Measurements from ENCODE around the gene NBPF6. TPM values are rescaled to one million over a fixed set of nuclear protein-coding genes. Genes with fewer than 3 reads are reported as not detected.
"Not testable (repeated sequence)": the region's sequence is repeated elsewhere in the genome, so short reads cannot be mapped to it uniquely, and the experiment has no call there.

NBPF6 gene
- total and polyA plus RNA-seq, 8 donors, result not detected

DNA sequence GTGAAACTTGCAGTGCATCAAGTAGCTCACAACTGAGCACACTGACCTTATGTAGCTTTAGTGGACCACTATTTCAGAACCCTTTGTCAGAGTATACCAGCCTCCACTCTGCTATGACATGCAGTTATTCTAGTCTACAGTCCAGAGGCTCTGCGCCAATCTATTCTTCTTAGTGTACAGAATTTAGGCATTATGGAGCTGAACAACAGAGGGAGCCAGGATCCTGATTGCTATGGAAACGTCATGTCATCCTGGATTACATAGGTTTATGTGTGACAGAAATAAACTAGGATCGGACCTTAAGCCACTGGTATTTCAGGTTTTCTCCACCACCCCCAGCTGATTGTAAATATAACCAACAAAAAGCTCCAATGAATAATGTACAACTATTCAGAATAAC, 61.6 kb downstream of the NBPF6 start:
- no peak overlapping the region for H3K27ac ChIP-seq
- FAIRE-seq, result no peak
- no peaks in the 10 kb centered on the region for H3K4me1 ChIP-seq
- H3K36me3 ChIP-seq, result no peaks in the 10 kb centered on the region
- TF ChIP-seq, protein P1, sequence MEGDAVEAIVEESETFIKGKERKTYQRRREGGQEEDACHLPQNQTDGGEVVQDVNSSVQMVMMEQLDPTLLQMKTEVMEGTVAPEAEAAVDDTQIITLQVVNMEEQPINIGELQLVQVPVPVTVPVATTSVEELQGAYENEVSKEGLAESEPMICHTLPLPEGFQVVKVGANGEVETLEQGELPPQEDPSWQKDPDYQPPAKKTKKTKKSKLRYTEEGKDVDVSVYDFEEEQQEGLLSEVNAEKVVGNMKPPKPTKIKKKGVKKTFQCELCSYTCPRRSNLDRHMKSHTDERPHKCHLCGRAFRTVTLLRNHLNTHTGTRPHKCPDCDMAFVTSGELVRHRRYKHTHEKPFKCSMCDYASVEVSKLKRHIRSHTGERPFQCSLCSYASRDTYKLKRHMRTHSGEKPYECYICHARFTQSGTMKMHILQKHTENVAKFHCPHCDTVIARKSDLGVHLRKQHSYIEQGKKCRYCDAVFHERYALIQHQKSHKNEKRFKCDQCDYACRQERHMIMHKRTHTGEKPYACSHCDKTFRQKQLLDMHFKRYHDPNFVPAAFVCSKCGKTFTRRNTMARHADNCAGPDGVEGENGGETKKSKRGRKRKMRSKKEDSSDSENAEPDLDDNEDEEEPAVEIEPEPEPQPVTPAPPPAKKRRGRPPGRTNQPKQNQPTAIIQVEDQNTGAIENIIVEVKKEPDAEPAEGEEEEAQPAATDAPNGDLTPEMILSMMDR (IDR thresholded peaks at IDR 0.05), result no peak
- no peaks in the 10 kb centered on the region for H3K27me3 ChIP-seq
- 38 to 42% methylated on average over 3 of the region's 3 CpGs for WGBS, 2 donors
- no peaks in the 10 kb centered on the region for H3K9me3 ChIP-seq
- DNase-seq, result no peak
- ATAC-seq, result no peak
- intact Hi-C loops (cut with DNase I), result loop anchor here (10.0 kb wide), 2 partner anchors 53 to 133 kb away; partner anchors contain the start of gene EEIG2 (in 1 of the 3)
- H3K4me3 ChIP-seq, result no peak overlapping the region

DNA sequence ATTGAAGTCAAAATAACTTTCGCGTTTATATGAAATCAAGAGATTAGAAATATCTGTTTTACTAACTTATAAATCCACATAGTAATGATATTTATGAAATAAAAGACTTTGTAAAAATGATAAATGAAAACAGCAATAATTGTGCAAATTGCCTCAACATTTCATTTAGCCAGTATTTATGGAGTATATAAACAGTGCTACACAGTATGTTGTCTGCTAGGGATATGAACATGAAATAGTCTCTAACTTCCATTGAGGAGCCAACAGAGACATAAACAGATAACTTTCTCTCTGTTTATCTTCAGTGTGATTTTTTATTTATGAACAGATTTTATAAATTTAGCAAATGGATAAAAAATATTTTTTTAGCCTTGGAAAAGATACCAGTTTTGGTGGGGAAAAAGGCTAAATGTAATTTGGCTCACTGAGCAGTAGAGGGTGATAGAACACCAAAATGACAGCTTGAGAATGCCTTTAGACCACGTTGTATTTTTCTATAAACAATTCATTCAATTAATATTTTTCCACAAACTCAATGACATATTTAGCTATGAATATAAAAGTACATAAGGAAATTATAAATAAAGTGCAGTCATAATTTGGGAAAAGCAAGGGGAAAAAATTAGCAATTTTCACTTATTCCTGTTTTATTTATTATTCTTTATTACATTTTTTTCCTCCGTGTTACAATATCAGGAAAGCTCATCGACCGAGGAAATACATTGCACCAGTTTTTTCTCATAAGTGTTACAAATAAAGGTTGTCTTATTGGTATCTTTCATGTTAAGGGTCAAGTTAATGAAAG, 62.3 kb downstream of the NBPF6 start:
- peak in 3 of 4 donors; percentile 81 to 86 (median 82) for ATAC-seq
- H3K36me3 ChIP-seq, result no peaks in the 10 kb centered on the region
- H3K4me1 ChIP-seq, result no peaks in the 10 kb centered on the region
- no peak overlapping the region for H3K4me3 ChIP-seq
- peak; percentile 97 for FAIRE-seq
- no peak for DNase-seq
- intact Hi-C loops (cut with DNase I), result loop anchor here (10.0 kb wide), 2 partner anchors 52 to 132 kb away; partner anchors contain the start of gene EEIG2 (in 1 of the 3)
- 40 to 47% methylated on average over 6 of the region's 6 CpGs for WGBS, 2 donors
- H3K9me3 ChIP-seq, result no peaks in the 10 kb centered on the region
- H3K27ac ChIP-seq, result no peak overlapping the region
- TF ChIP-seq, protein P1 (IDR thresholded peaks at IDR 0.05), result peak in 3 of 4 donors; percentile 71 to 84 (median 78)
- H3K27me3 ChIP-seq, result no peaks in the 10 kb centered on the region

DNA sequence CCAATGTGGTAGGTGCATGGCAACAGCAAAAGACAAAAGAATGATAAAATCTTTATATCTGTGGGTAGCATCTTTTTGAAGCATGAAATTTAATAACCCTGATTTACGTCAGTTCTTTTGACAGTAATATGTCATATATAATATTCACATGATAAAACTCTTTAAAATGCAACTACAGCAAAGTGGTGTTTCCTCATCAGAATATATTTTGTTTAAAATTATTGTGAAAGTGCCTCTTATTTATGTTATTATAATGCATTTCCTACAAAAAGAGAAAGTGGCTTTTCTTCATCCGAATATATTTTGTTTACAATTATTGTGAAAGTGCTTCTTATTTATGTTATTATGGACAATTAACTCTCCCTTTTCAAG, 62.9 kb downstream of the NBPF6 start:
- TF ChIP-seq, protein P1 (IDR thresholded peaks at IDR 0.05), result no peak
- ATAC-seq, result no peak
- no peak for FAIRE-seq
- H3K4me3 ChIP-seq, result no peak overlapping the region
- H3K9me3 ChIP-seq, result no peaks in the 10 kb centered on the region
- H3K36me3 ChIP-seq, result no peaks in the 10 kb centered on the region
- H3K27me3 ChIP-seq, result no peaks in the 10 kb centered on the region
- DNase-seq, result no peak
- intact Hi-C loops (cut with DNase I), result loop anchor here (10.0 kb wide), 2 partner anchors 52 to 132 kb away; partner anchors contain the start of gene EEIG2 (in 1 of the 3)
- no peaks in the 10 kb centered on the region for H3K4me1 ChIP-seq
- 34 to 48% methylated on average over 2 of the region's 2 CpGs for WGBS, 2 donors
- H3K27ac ChIP-seq, result no peak overlapping the region

DNA sequence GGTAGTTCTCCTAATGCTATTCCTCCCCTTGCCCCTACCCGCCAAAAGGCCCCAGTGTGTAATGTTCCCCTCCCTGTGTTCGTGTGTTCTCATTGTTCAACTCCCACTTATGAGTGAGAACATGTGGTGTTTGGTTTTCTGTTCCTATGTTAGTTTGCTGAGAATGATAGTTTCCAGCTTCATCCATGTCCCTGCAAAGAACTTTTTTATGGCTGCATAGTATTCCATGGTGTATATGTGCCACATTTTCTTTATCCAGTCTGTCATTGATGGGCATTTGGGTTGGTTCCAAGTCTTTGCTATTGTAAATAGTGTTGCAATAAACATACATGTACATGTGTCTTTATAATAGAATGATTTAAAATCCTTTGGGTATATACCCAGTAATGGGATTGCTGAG, 63.8 kb downstream of the NBPF6 start:
- DNase-seq, H3K27ac ChIP-seq, H3K27me3 ChIP-seq, ATAC-seq, FAIRE-seq, H3K4me1 ChIP-seq, H3K36me3 ChIP-seq, H3K4me3 ChIP-seq, H3K9me3 ChIP-seq: not testable (repeated sequence)
- intact Hi-C loops (cut with DNase I), result loop anchor here (10.0 kb wide), 2 partner anchors 51 to 131 kb away; partner anchors contain the start of gene EEIG2 (in 1 of the 3)
- 93 to 100% methylated on average over 2 of the region's 2 CpGs for WGBS, 2 donors

DNA sequence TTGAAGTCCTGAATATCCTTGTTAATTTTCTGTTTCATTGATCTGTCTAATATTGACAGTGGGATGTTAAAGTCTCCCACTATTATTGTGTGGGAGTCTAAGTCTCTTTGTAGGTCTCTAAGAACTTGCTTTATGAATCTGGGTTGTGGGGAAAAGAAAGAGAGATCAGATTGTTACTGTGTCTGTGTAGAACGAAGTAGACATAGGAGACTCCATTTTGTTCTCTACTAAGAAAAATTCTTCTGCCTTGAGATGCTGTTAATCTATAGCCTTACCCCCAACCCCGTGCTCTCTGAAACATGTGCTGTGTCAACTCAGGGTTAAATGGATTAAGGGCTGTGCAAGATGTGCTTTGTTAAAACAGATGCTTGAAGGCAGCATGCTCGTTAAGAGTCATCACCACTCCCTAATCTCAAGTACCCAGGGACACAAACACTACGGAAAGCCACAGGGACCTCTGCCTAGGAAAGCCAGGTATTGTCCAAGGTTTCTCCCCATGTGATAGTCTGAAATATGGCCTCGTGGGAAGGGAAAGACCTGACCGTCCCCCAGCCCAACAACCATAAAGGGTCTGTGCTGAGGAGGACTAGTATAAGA, 67.3 kb downstream of the NBPF6 start:
- WGBS, 2 donors, result 65 to 70% methylated on average over 6 of the region's 6 CpGs
- not testable (repeated sequence) for FAIRE-seq, DNase-seq, H3K36me3 ChIP-seq, H3K4me1 ChIP-seq, H3K9me3 ChIP-seq, H3K27ac ChIP-seq, ATAC-seq, H3K4me3 ChIP-seq, H3K27me3 ChIP-seq
- intact Hi-C loops (cut with DNase I), result loop anchor here (5.0 to 10.0 kb wide), 3 partner anchors 47 to 127 kb away; partner anchors contain the start of gene EEIG2 (in 1 of the 3)

Other genes with a start within 250 kb of the NBPF6 start
- gene SLC25A24, start 250.0 kb upstream of the NBPF6 start, total RNA-seq, result 10 to 100 TPM in 2 of 6 donors, 1 to 10 TPM in 4; 5.1 to 16.9 (median 7.3) TPM
- gene SLC25A24, start 250.0 kb upstream of the NBPF6 start, polyA plus RNA-seq, result 1 to 10 TPM; 3.3 to 9.4 TPM
- gene NBPF4, start 206.3 kb upstream of the NBPF6 start, total RNA-seq, result not detected
- not detected for gene NBPF4, start 206.3 kb upstream of the NBPF6 start, polyA plus RNA-seq
- gene EEIG2, start 109.8 kb downstream of the NBPF6 start, total RNA-seq, result 10 to 100 TPM in 2 of 6 donors, 1 to 10 TPM in 4; 2.8 to 13.0 (median 3.3) TPM
- 1 to 10 TPM; 1.7 to 1.8 TPM for gene EEIG2, start 109.8 kb downstream of the NBPF6 start, polyA plus RNA-seq
- 1 to 10 TPM in 3 of 6 donors, under 1 TPM in 3; 0.42 to 2.6 (median 1.1) TPM for gene HENMT1, start 210.8 kb downstream of the NBPF6 start, total RNA-seq
- 1 to 10 TPM in 1 of 2 donors, under 1 TPM in 1; 0.65 to 5.5 TPM for gene HENMT1, start 210.8 kb downstream of the NBPF6 start, polyA plus RNA-seq
- gene PRPF38B, start 242.0 kb downstream of the NBPF6 start, total RNA-seq, result 10 to 100 TPM; 11.2 to 21.3 (median 17.6) TPM
- gene PRPF38B, start 242.0 kb downstream of the NBPF6 start, polyA plus RNA-seq, result 10 to 100 TPM; 36.3 to 48.6 TPM